Measurements from ENCODE around the gene BHLHE23. TPM values are rescaled to one million over a fixed set of nuclear protein-coding genes. Genes with fewer than 3 reads are reported as not detected.

Gene BHLHE23
- total and polyA plus RNA-seq, 12 donors, result 0.03 TPM; not detected in 11

- ATAC-seq (no peak), DNase-seq (peak in 1 of 2 donors; percentile 5)
- H3K27ac ChIP-seq, result no peak overlapping the region
- peaks cover 4 to 69% (median 55%) of the 10 kb centered on the region in 7 donors for H3K27me3 ChIP-seq
- intact Hi-C loops (cut with DNase I), result no loop called here
- H3K4me1 ChIP-seq, result no peaks in the 10 kb centered on the region
- no peaks in the 10 kb centered on the region for H3K36me3 ChIP-seq
- H3K9me3 ChIP-seq, result no peaks in the 10 kb centered on the region
- no peak overlapping the region for H3K4me3 ChIP-seq
- no peak for TF ChIP-seq CTCF (IDR thresholded peaks at IDR 0.05)
- WGBS, 2 donors, result 87 to 90% methylated on average over 64 of the region's 64 CpGs
Observed at GRCh38 chr20:63043348-63044203, 36.8 kb upstream of the BHLHE23 start.

GRCh38 chr20:63042448-63043071 is 35.8 kb upstream of the BHLHE23 start:
- no peak for DNase-seq
- Histone ChIP-seq H3K9me3 (no peaks in the 10 kb centered on the region), H3K36me3 (no peaks in the 10 kb centered on the region), H3K27ac (no peak overlapping the region), H3K4me1 (no peaks in the 10 kb centered on the region), H3K27me3 (peaks cover 4 to 79% (median 65%) of the 10 kb centered on the region in 7 donors), H3K4me3 (no peak overlapping the region)
- WGBS, 2 donors, result 62 to 68% methylated on average over 12 of the region's 12 CpGs
- intact Hi-C loops (cut with DNase I), result no loop called here
- no peak for ATAC-seq
- no peak for TF ChIP-seq CTCF (IDR thresholded peaks at IDR 0.05)

GRCh38 chr20:63041776-63042175 is 35.0 kb upstream of the BHLHE23 start:
- no peaks in the 10 kb centered on the region for H3K4me1 ChIP-seq
- WGBS, 2 donors, result 69 to 74% methylated on average over 7 of the region's 7 CpGs
- H3K4me3 ChIP-seq, result no peak overlapping the region
- ATAC-seq, result no peak
- no peak overlapping the region for H3K27ac ChIP-seq
- no peaks in the 10 kb centered on the region for H3K36me3 ChIP-seq
- TF ChIP-seq CTCF (IDR thresholded peaks at IDR 0.05), result no peak
- no peaks in the 10 kb centered on the region for H3K9me3 ChIP-seq
- H3K27me3 ChIP-seq, result peaks cover 4 to 81% (median 72%) of the 10 kb centered on the region in 7 donors
- DNase-seq, result no peak
- intact Hi-C loops (cut with DNase I), result no loop called here

- Histone ChIP-seq H3K4me3 (no peak overlapping the region), H3K9me3 (no peaks in the 10 kb centered on the region), H3K27me3 (peaks cover 4 to 97% (median 84%) of the 10 kb centered on the region in 7 donors), H3K36me3 (no peaks in the 10 kb centered on the region), H3K27ac (no peak overlapping the region), H3K4me1 (peaks cover 0 to 6% (median 0%) of the 10 kb centered on the region in 9 donors)
- no peak for TF ChIP-seq CTCF (IDR thresholded peaks at IDR 0.05)
- intact Hi-C loops (cut with DNase I), result no loop called here
- 56 to 62% methylated on average over 26 of the region's 26 CpGs for WGBS, 2 donors
- DNase-seq (peak in 1 of 2 donors; percentile 1), ATAC-seq (no peak)
Observed at GRCh38 chr20:63037669-63038268, 31.0 kb upstream of the BHLHE23 start.
